Astrocyte (in vitro differentiated cells and primary cell): Measurements from ENCODE around the gene SLC7A6OS. TPM values are rescaled to one million over a fixed set of nuclear protein-coding genes. Genes with fewer than 3 reads are reported as not detected.

Experiments used
- DNase-seq: peaks from one replicate; pipeline ENCODE4 v3.0.0-alpha.2; 2010; ENCODE audit warnings: low read depth
- FAIRE-seq: peaks from 2 replicates; lab custom pipeline; 2011; peaks lifted over from hg19 to GRCh38; lab: Jason Lieb, UNC
- H2AFZ ChIP-seq: 2 replicates; pipeline ENCODE4 v1.6.0; 2012; ENCODE audit warnings: low read depth, low read length, inconsistent platforms
- H3K27ac ChIP-seq: 2 replicates; pipeline ENCODE4 v1.5.1; 2011; ENCODE audit warnings: low read depth, low read length, inconsistent platforms
- H3K27me3 ChIP-seq: 2 replicates; pipeline ENCODE4 v1.6.0; 2011; ENCODE audit warnings: low read length, inconsistent platforms; ENCODE audit not compliant: insufficient read depth
- H3K36me3 ChIP-seq: 2 replicates; pipeline ENCODE4 v1.5.1; 2011; ENCODE audit warnings: low read length, inconsistent platforms; ENCODE audit not compliant: insufficient read depth
- H3K4me1 ChIP-seq: 2 replicates; pipeline ENCODE4 v1.5.1; 2011; ENCODE audit warnings: low read length, inconsistent platforms; ENCODE audit not compliant: insufficient read depth
- H3K4me2 ChIP-seq: 2 replicates; pipeline ENCODE4 v1.6.0; 2012; ENCODE audit warnings: low read length, inconsistent platforms
- H3K4me3 ChIP-seq: 2 replicates; pipeline ENCODE4 v1.5.1; 2011; ENCODE audit warnings: low read depth, mild to moderate bottlenecking, low read length, inconsistent platforms; ENCODE audit not compliant: insufficient read depth
- H3K79me2 ChIP-seq: 2 replicates; pipeline ENCODE4 v1.6.0; 2012; ENCODE audit warnings: mild to moderate bottlenecking, low read length, inconsistent platforms; ENCODE audit not compliant: insufficient read depth
- H3K9ac ChIP-seq: 2 replicates; pipeline ENCODE4 v1.6.0; 2012; ENCODE audit warnings: mild to moderate bottlenecking, low read length, inconsistent platforms
- H3K9me3 ChIP-seq: 2 replicates; pipeline ENCODE4 v1.5.1; 2012; ENCODE audit warnings: low read depth, mild to moderate bottlenecking, low read length, inconsistent platforms; ENCODE audit not compliant: insufficient read depth
- H4K20me1 ChIP-seq: 2 replicates; pipeline ENCODE4 v1.6.0; 2012; ENCODE audit warnings: low read length, inconsistent platforms; ENCODE audit not compliant: insufficient read depth
- H3K27ac Mint-ChIP-seq: one replicate; pipeline ENCODE4 v1.8.0; 2021; ENCODE audit warnings: mild to moderate bottlenecking, mixed read lengths; ENCODE audit not compliant: unreplicated experiment
- H3K27me3 Mint-ChIP-seq: one replicate; pipeline ENCODE4 v1.8.0; 2021; ENCODE audit warnings: low read depth, mixed read lengths; ENCODE audit not compliant: unreplicated experiment
- H3K36me3 Mint-ChIP-seq: one replicate; pipeline ENCODE4 v1.8.0; 2021; ENCODE audit warnings: low read depth, mixed read lengths; ENCODE audit not compliant: unreplicated experiment
- H3K4me1 Mint-ChIP-seq: one replicate; pipeline ENCODE4 v1.8.0; 2021; ENCODE audit warnings: low read depth, mixed read lengths; ENCODE audit not compliant: unreplicated experiment
- H3K4me3 Mint-ChIP-seq: one replicate; pipeline ENCODE4 v1.8.0; 2021; ENCODE audit warnings: mild to moderate bottlenecking, moderate library complexity, mixed read lengths; ENCODE audit not compliant: unreplicated experiment
- H3K9me3 Mint-ChIP-seq: one replicate; pipeline ENCODE4 v1.8.0; 2021; ENCODE audit warnings: mild to moderate bottlenecking, mixed read lengths; ENCODE audit not compliant: unreplicated experiment
- CTCF ChIP-seq: IDR thresholded peaks from 2 replicates; pipeline ENCODE4 v1.5.1; 2011; ENCODE audit warnings: low read depth, mild to moderate bottlenecking, inconsistent platforms, low read length, moderate library complexity; ENCODE audit not compliant: insufficient read depth
- EZH2 ChIP-seq: IDR thresholded peaks from 2 replicates; pipeline ENCODE4 v1.6.1; 2012; ENCODE audit warnings: mild to moderate bottlenecking, low read length, inconsistent platforms; ENCODE audit not compliant: insufficient read depth
- total RNA-seq: library from RNA; stranded (reverse); gene quantifications from 2 replicates; pipeline ENCODE4 v1.2.1, GENCODE V29; 2021

SLC7A6OS gene
- total RNA-seq, 1 donor from 2014 or later: 16.7 TPM

- Mint-ChIP-seq H3K36me3 (peaks cover 24% of the 10 kb centered on the region), H3K9me3 (no peaks in the 10 kb centered on the region), H3K27ac (no peak overlapping the region), H3K4me3 (no peak overlapping the region), H3K4me1 (peaks cover 19% of the 10 kb centered on the region), H3K27me3 (no peaks in the 10 kb centered on the region)
- H3K4me2 ChIP-seq: no peak overlapping the region
- peaks cover 65% of the 10 kb centered on the region for H3K79me2 ChIP-seq
- no peaks in the 10 kb centered on the region for H3K27me3 ChIP-seq
- H3K9ac ChIP-seq: no peak overlapping the region
- H3K9me3 ChIP-seq: no peaks in the 10 kb centered on the region
- no peak for FAIRE-seq
- no peak overlapping the region for H3K27ac ChIP-seq
- no peak overlapping the region for H2AFZ ChIP-seq
- H3K4me3 ChIP-seq: no peak overlapping the region
- peaks cover 21% of the 10 kb centered on the region for H3K36me3 ChIP-seq
- H4K20me1 ChIP-seq: peaks cover 81% of the 10 kb centered on the region
- no peak for TF ChIP-seq EZH2
- TF ChIP-seq CTCF: no peak
- H3K4me1 ChIP-seq: peaks cover 17% of the 10 kb centered on the region
- no peak for DNase-seq
These were observed 25.1 kb downstream of the SLC7A6OS start for GRCh38 chr16:68285683-68286082.

GRCh38 chr16:68284847-68285246 is 25.9 kb downstream of the SLC7A6OS start:
- H3K4me1 Mint-ChIP-seq: peaks cover 14% of the 10 kb centered on the region
- no peak for FAIRE-seq
- Histone ChIP-seq H3K9me3 (no peaks in the 10 kb centered on the region), H4K20me1 (peaks cover 81% of the 10 kb centered on the region), H3K27ac (no peak overlapping the region), H3K4me1 (peaks cover 13% of the 10 kb centered on the region), H3K4me2 (no peak overlapping the region), H2AFZ (no peak overlapping the region), H3K79me2 (peaks cover 73% of the 10 kb centered on the region), H3K27me3 (no peaks in the 10 kb centered on the region), H3K36me3 (peaks cover 21% of the 10 kb centered on the region), H3K4me3 (no peak overlapping the region), H3K9ac (no peak overlapping the region)
- TF ChIP-seq EZH2 (no peak), CTCF (no peak)
- no peaks in the 10 kb centered on the region for H3K27me3 Mint-ChIP-seq
- peaks cover 27% of the 10 kb centered on the region for H3K36me3 Mint-ChIP-seq
- H3K9me3 Mint-ChIP-seq: no peaks in the 10 kb centered on the region
- H3K4me3 Mint-ChIP-seq: no peak overlapping the region
- no peak for DNase-seq
- no peak overlapping the region for H3K27ac Mint-ChIP-seq

DNA sequence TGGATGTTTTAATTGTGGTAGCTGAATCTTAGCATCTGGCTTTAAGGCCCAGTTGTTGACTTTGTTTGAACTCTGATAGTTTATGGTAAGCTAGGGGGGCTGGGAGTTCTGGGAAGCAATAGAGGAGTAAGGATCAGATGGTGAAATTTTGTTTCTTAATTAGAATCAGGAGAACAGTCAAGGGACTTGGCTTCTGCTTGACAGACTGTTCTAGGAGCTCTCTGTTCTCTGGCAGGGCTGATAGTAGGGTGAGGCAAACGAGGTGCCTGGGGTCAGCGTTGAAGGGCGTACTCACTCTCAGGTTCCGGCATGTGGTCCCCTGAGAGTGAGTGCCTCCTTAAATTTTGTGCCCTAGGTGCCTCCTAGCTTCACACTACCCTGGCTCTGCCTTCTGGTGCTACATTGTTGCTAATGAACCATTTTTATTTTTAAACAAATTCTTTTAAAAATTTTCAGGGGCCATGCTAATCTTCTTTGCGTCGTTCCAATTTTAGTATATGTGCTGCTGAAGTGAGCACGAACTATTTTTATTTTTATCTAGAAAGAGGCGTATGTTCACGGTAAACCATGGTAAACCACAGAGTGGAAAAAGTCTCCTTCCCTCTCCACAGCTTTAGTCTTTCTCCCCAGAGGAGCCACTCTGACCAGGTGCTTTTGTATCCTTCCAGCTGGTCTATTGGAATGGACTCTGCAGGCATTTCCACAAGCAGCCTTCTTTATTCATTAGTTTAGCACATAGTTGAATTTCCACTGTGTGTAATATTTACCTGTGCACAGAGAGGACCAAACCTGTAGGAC is 26.7 kb downstream of the SLC7A6OS start:
- Mint-ChIP-seq H3K4me1 (peaks cover 11% of the 10 kb centered on the region), H3K27me3 (no peaks in the 10 kb centered on the region), H3K9me3 (no peaks in the 10 kb centered on the region), H3K4me3 (no peak overlapping the region), H3K27ac (no peak overlapping the region), H3K36me3 (peaks cover 29% of the 10 kb centered on the region)
- H3K9ac ChIP-seq: no peak overlapping the region
- H3K4me2 ChIP-seq: no peak overlapping the region
- H3K27me3 ChIP-seq: no peaks in the 10 kb centered on the region
- FAIRE-seq: no peak
- H3K79me2 ChIP-seq: peaks cover 76% of the 10 kb centered on the region
- no peak overlapping the region for H3K4me3 ChIP-seq
- H3K9me3 ChIP-seq: no peaks in the 10 kb centered on the region
- H2AFZ ChIP-seq: no peak overlapping the region
- peaks cover 78% of the 10 kb centered on the region for H4K20me1 ChIP-seq
- peaks cover 24% of the 10 kb centered on the region for H3K36me3 ChIP-seq
- DNase-seq: no peak
- peaks cover 9% of the 10 kb centered on the region for H3K4me1 ChIP-seq
- no peak overlapping the region for H3K27ac ChIP-seq
- TF ChIP-seq CTCF (no peak), EZH2 (no peak)
